Neural cell (in vitro differentiated cells): ENCODE results near the gene CDC16. TPM values are rescaled to one million over a fixed set of nuclear protein-coding genes. Genes with fewer than 3 reads are reported as not detected.

Experiments
- H2AFZ ChIP-seq: fragments of 200-600, 300-800 bp; sonication (generic), shearing (Covaris generic); 2 replicates; pipeline ENCODE4 v1.6.0; 2014; ENCODE audit warnings: low read depth, mild to moderate bottlenecking, antibody characterized with exemption, low read length, moderate library complexity
- H3F3A ChIP-seq: fragments of 200-600 bp; shearing (Covaris generic); 2 replicates; pipeline ENCODE4 v1.6.1; 2016; ENCODE audit warnings: mild to moderate bottlenecking, moderate library complexity, mixed read lengths, antibody characterized with exemption, low read length; ENCODE audit not compliant: insufficient read depth, poor library complexity, severe bottlenecking
- H3K27ac ChIP-seq: fragments of 200-600, 300-800 bp; sonication (generic), shearing (Covaris generic); 2 replicates; pipeline ENCODE4 v1.5.1; 2014; ENCODE audit warnings: mild to moderate bottlenecking, low read length, moderate library complexity
- H3K27me3 ChIP-seq: fragments of 300-800, 200-600 bp; sonication (generic), shearing (Covaris generic); 2 replicates; pipeline ENCODE4 v1.6.0; 2014; ENCODE audit warnings: mild to moderate bottlenecking, low read depth, low read length, moderate library complexity; ENCODE audit not compliant: insufficient read depth
- H3K36me3 ChIP-seq: fragments of 300-800, 200-600 bp; sonication (generic), shearing (Covaris generic); 2 replicates; pipeline ENCODE4 v1.5.1; 2014; ENCODE audit warnings: mild to moderate bottlenecking, antibody characterized with exemption, low read length, moderate library complexity; ENCODE audit not compliant: insufficient read depth
- H3K4me2 ChIP-seq: fragments of 300-800, 200-600 bp; sonication (generic), shearing (Covaris generic); 2 replicates; pipeline ENCODE4 v1.6.0; 2014; ENCODE audit warnings: mild to moderate bottlenecking, low read length
- H3K4me3 ChIP-seq: fragments of 300-800, 200-600 bp; sonication (generic), shearing (Covaris generic); 2 replicates; pipeline ENCODE4 v1.5.1; 2014; ENCODE audit warnings: mild to moderate bottlenecking, low read length, moderate library complexity
- H3K79me2 ChIP-seq: fragments of 200-600 bp; shearing (Covaris generic); replicated peaks from 2 replicates; pipeline ENCODE4 v1.6.0; 2014; ENCODE audit warnings: mild to moderate bottlenecking, low read length, moderate library complexity; ENCODE audit not compliant: insufficient read depth
- H3K9ac ChIP-seq: fragments of 300-800, 200-600 bp; sonication (generic), shearing (Covaris generic); 2 replicates; pipeline ENCODE4 v1.6.1; 2016; ENCODE audit warnings: mild to moderate bottlenecking, low read length, mixed read lengths
- H3K9me2 ChIP-seq: fragments of 200-600 bp; shearing (Covaris generic); 2 replicates; pipeline ENCODE4 v1.6.1; 2016; ENCODE audit warnings: mild to moderate bottlenecking, low read length, mixed read lengths; ENCODE audit not compliant: insufficient read depth
- H3K9me3 ChIP-seq: fragments of 200-600, 300-800 bp; sonication (generic), shearing (Covaris generic); 2 replicates; pipeline ENCODE4 v1.6.1; 2016; ENCODE audit warnings: mild to moderate bottlenecking, mixed run types, low read length, moderate library complexity, mixed read lengths
- H4K20me1 ChIP-seq: fragments of 200-600 bp; shearing (Covaris generic); 2 replicates; pipeline ENCODE4 v1.6.1; 2016; ENCODE audit warnings: mild to moderate bottlenecking, mixed run types; ENCODE audit not compliant: insufficient read depth
- CTCF ChIP-seq: fragments of 450-650 bp; IDR thresholded peaks from 2 replicates; pipeline ENCODE4 v1.5.1; 2014; ENCODE audit warnings: antibody characterized with exemption, mild to moderate bottlenecking, moderate library complexity; ENCODE audit not compliant: poor library complexity, severe bottlenecking
- EP300 ChIP-seq: fragments of 450-650 bp; conservative IDR thresholded peaks from 2 replicates; pipeline ENCODE4 v1.6.1; 2014; ENCODE audit warnings: antibody characterized with exemption, mild to moderate bottlenecking, moderate library complexity; ENCODE audit not compliant: poor library complexity, severe bottlenecking
- EZH2 ChIP-seq: fragments of 200-600, 300-800 bp; shearing (Covaris generic), sonication (generic); IDR thresholded peaks from 2 replicates; pipeline ENCODE4 v1.6.1; 2014; ENCODE audit warnings: antibody characterized with exemption, low read length, borderline replicate concordance, mild to moderate bottlenecking; ENCODE audit not compliant: insufficient read depth, poor library complexity, severe bottlenecking
- MXI1 ChIP-seq: fragments of 450-650 bp; conservative IDR thresholded peaks from 2 replicates; pipeline ENCODE4 v1.6.1; 2014; ENCODE audit warnings: antibody characterized with exemption, mild to moderate bottlenecking; ENCODE audit not compliant: poor library complexity, severe bottlenecking
- POLR2AphosphoS5 ChIP-seq: IDR thresholded peaks from 2 replicates; pipeline ENCODE4 v1.6.1; 2012
- RAD21 ChIP-seq: fragments of 450-650 bp; conservative IDR thresholded peaks from 2 replicates; pipeline ENCODE4 v1.6.1; 2014; ENCODE audit warnings: antibody characterized with exemption, mild to moderate bottlenecking, moderate library complexity
- REST ChIP-seq: IDR thresholded peaks from 2 replicates; pipeline ENCODE4 v1.6.1; 2012; ENCODE audit warnings: borderline replicate concordance
- SMC3 ChIP-seq: fragments of 450-650 bp; conservative IDR thresholded peaks from 2 replicates; pipeline ENCODE4 v1.6.1; 2014; ENCODE audit warnings: antibody characterized with exemption, mild to moderate bottlenecking, moderate library complexity; ENCODE audit not compliant: poor library complexity
- TAF1 ChIP-seq: IDR thresholded peaks from 2 replicates; pipeline ENCODE4 v1.6.1; 2012; ENCODE audit warnings: low read depth
- polyA plus RNA-seq: library from polyadenylated mRNA; depleted of rRNA; stranded (reverse); fragments of >200 nt; gene quantifications from 2 replicates; pipeline ENCODE4 v1.2.3, GENCODE V29; 2014

Gene CDC16
- polyA plus RNA-seq, 1 donor from 2014 or later, result 78.4 TPM

DNA sequence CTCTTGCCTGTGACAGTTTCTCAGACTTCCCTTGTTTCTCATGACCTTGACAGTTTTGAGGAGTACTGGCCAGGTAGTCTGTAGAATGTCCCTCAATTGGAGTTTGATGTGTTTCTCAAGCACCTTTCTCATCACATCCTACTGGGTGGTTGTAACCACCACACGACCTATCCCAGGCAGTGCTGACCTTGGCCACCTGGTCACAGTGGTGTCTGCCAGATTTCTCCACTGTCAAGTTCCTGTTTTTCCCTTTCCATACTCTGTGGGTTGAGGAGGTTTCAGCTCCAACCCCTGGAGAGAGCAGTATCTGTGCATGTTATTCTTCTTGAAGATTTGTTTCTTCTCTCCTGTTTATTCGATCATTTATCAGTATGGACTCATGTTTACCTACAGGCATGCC lies 38.3 kb downstream of the CDC16 start:
- Histone ChIP-seq H3K9ac (no peak overlapping the region), H3K27ac (no peak overlapping the region), H3K9me3 (no peaks in the 10 kb centered on the region), H3F3A (no peaks in the 10 kb centered on the region), H4K20me1 (no peaks in the 10 kb centered on the region), H3K36me3 (peaks cover 13% of the 10 kb centered on the region), H3K4me2 (no peak overlapping the region), H3K9me2 (no peaks in the 10 kb centered on the region), H3K79me2 (no peaks in the 10 kb centered on the region), H3K4me3 (no peak overlapping the region), H3K27me3 (no peaks in the 10 kb centered on the region), H2AFZ (no peak overlapping the region)
- no peak for TF ChIP-seq TAF1

- Histone ChIP-seq H3F3A (peaks cover 7% of the 10 kb centered on the region), H3K27me3 (no peaks in the 10 kb centered on the region), H4K20me1 (no peaks in the 10 kb centered on the region), H2AFZ (no peak overlapping the region), H3K4me2 (no peak overlapping the region), H3K9me2 (no peaks in the 10 kb centered on the region), H3K9me3 (no peaks in the 10 kb centered on the region), H3K79me2 (no peaks in the 10 kb centered on the region), H3K27ac (no peak overlapping the region), H3K9ac (no peak overlapping the region), H3K36me3 (peaks cover 4% of the 10 kb centered on the region), H3K4me3 (no peak overlapping the region)
- TF ChIP-seq TAF1 (no peak), CTCF (no peak), REST (no peak), EP300 (no peak), RAD21 (no peak), SMC3 (no peak), MXI1 (no peak), EZH2 (no peak), POLR2AphosphoS5 (no peak)
These were observed 40.6 kb downstream of the CDC16 start for GRCh38 chr13:114275304-114275703.

DNA sequence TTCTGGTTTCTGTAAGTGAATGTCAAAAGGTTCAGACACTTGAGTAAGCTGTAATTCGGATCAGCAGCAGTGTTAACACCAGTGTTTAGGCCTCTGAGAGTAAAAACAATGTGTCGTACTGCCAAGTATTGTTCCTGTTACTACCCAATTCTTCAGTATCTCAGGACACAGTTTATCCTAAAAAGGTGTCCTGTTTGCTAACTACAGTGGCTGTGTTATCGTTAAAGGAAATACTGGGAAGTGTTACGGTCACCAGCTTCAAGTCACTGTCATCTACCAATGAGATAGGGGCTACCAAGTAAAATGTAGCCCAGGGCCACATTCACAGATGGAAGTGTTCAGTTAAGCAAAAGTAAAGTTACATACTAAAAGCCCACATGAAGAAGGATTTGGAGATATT lies 44.4 kb downstream of the CDC16 start:
- no peaks in the 10 kb centered on the region for H3K27me3 ChIP-seq
- H3K4me2 ChIP-seq, result no peak overlapping the region
- no peaks in the 10 kb centered on the region for H4K20me1 ChIP-seq
- peaks cover 10% of the 10 kb centered on the region for H3F3A ChIP-seq
- no peak overlapping the region for H2AFZ ChIP-seq
- no peak overlapping the region for H3K27ac ChIP-seq
- no peaks in the 10 kb centered on the region for H3K36me3 ChIP-seq
- H3K4me3 ChIP-seq, result no peak overlapping the region
- TF ChIP-seq TAF1 (no peak), EP300 (no peak), SMC3 (no peak), REST (no peak), EZH2 (no peak), CTCF (no peak), POLR2AphosphoS5 (no peak), MXI1 (no peak)
- no peaks in the 10 kb centered on the region for H3K9me3 ChIP-seq
- H3K9me2 ChIP-seq, result no peaks in the 10 kb centered on the region
- H3K79me2 ChIP-seq, result peaks cover 19% of the 10 kb centered on the region
- no peak overlapping the region for H3K9ac ChIP-seq
